ENCODE measurements around the gene PPM1F. TPM values are rescaled to one million over a fixed set of nuclear protein-coding genes. Genes with fewer than 3 reads are reported as not detected.

Gene PPM1F
- total RNA-seq, 2 experiments from 2014 or later = 18.2 to 18.8 TPM

DNA sequence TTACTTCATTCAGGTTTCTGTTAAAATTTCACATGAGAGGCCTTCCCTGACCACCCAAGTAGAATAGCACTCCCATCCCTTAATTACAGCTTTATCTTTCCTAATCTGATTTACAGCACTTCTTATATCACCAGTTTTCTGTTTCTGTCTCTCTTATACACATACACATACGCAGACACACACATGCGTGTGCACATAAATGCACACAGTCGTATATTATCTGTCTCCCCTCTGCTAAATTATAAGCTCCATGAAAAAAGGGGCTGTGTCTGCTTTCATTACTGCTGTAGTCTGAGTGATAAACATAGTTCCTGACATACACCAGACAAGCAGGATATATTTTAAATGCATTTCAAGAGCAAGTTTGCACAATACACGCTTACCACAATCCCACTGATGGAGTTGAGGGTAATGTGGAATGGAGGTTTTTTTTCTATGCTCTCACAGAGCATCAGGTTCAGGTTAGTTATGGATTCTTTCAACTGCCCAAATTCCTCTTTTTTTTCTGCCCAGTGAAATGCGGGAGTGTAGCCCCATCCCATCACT, 43.6 kb upstream of the PPM1F start:
- POLR2A ChIA-PET = no interaction called here
- TF ChIP-seq, protein P1, sequence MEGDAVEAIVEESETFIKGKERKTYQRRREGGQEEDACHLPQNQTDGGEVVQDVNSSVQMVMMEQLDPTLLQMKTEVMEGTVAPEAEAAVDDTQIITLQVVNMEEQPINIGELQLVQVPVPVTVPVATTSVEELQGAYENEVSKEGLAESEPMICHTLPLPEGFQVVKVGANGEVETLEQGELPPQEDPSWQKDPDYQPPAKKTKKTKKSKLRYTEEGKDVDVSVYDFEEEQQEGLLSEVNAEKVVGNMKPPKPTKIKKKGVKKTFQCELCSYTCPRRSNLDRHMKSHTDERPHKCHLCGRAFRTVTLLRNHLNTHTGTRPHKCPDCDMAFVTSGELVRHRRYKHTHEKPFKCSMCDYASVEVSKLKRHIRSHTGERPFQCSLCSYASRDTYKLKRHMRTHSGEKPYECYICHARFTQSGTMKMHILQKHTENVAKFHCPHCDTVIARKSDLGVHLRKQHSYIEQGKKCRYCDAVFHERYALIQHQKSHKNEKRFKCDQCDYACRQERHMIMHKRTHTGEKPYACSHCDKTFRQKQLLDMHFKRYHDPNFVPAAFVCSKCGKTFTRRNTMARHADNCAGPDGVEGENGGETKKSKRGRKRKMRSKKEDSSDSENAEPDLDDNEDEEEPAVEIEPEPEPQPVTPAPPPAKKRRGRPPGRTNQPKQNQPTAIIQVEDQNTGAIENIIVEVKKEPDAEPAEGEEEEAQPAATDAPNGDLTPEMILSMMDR (IDR thresholded peaks at IDR 0.05) = no peak
- Mint-ChIP-seq H3K27ac (no peak overlapping the region), H3K36me3 (ENCODE audit: low read depth) (no peaks in the 10 kb centered on the region), H3K27me3 (peaks cover 2% of the 10 kb centered on the region), H3K4me3 (no peak overlapping the region), H3K9me3 (no peaks in the 10 kb centered on the region), H3K4me1 (ENCODE audit: low read depth) (no peaks in the 10 kb centered on the region)
- ATAC-seq (no peak), DNase-seq (no peak)
- CTCF ChIA-PET = interaction anchor here (1.3 kb wide), 1 partner anchor 24 kb away, joined by 3 read pairs; no protein-coding TSS in a partner anchor
- intact Hi-C loops (cut with micrococcal nuclease) = no loop called here

DNA sequence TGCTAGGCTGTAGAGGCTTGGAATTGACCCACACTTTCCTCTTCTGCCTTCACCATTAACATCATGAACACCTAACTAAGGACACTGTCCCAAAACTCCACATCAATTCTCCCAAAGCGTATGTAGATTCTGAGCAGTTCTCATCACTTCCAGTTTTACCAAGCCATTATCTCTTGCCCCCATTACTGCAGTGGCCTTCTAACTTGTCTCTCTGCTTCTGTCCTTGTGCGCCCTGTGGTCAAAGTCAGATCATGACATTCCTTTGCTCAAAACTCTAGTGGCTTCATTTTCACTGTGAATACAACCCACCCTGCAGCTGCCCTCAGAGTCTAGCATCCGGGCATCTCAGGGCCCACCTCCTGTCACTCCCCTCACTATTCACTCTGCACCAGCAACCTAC, 43.0 kb upstream of the PPM1F start:
- POLR2A ChIA-PET = no interaction called here
- Mint-ChIP-seq H3K36me3 (ENCODE audit: low read depth) (no peaks in the 10 kb centered on the region), H3K27me3 (peaks cover 2% of the 10 kb centered on the region)

DNA sequence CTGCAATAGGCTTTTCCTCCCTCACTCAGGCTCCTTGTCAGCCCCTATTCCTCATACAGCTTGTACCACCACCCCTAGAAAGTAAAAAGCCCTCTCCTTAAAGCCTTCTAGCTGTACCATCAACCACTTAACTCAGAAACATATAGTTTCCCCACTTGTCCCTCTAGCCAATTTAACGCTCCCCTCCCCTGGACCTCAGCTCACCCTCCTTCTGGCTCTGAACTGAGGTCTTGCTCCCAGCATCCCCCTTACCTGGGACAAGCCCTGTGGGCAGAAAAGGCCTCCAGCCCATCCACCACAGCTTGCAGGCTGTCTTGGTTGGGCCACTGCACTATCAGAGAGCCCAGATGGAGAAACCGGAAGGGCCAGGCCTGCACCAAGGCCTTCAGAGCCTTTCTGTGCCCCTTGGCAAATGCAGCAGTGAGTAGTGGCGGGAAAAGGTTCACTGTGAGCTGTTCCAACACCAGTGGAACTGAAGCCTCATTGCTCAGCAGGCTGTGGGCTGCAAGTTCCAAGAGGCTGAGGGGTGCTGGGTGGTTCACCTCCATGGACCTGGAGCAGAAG, 42.3 kb upstream of the PPM1F start:
- Mint-ChIP-seq H3K36me3 (ENCODE audit: low read depth) (no peaks in the 10 kb centered on the region), H3K9me3 (no peaks in the 10 kb centered on the region), H3K27me3 (peaks cover 2% of the 10 kb centered on the region), H3K4me3 (no peak overlapping the region), H3K4me1 (ENCODE audit: low read depth) (no peaks in the 10 kb centered on the region), H3K27ac (no peak overlapping the region)
- POLR2A ChIA-PET = no interaction called here
- intact Hi-C loops (cut with micrococcal nuclease) = no loop called here
- CTCF ChIA-PET = no interaction called here
- DNase-seq (no peak), ATAC-seq (no peak)
- TF ChIP-seq, protein P1 (IDR thresholded peaks at IDR 0.05) = no peak

More for the DNA sequence above, 43.0 kb upstream of the PPM1F start:
- ATAC-seq (no peak), DNase-seq (no peak)
- CTCF ChIA-PET = interaction anchor here (1.3 kb wide), 1 partner anchor 23 kb away, joined by 3 read pairs; no protein-coding TSS in a partner anchor
- H3K9me3 Mint-ChIP-seq = no peaks in the 10 kb centered on the region
- intact Hi-C loops (cut with micrococcal nuclease) = no loop called here
- H3K27ac Mint-ChIP-seq = no peak overlapping the region
- TF ChIP-seq, protein P1 (IDR thresholded peaks at IDR 0.05) = no peak
- H3K4me1 Mint-ChIP-seq (ENCODE audit: low read depth) = no peaks in the 10 kb centered on the region
- H3K4me3 Mint-ChIP-seq = no peak overlapping the region

DNA sequence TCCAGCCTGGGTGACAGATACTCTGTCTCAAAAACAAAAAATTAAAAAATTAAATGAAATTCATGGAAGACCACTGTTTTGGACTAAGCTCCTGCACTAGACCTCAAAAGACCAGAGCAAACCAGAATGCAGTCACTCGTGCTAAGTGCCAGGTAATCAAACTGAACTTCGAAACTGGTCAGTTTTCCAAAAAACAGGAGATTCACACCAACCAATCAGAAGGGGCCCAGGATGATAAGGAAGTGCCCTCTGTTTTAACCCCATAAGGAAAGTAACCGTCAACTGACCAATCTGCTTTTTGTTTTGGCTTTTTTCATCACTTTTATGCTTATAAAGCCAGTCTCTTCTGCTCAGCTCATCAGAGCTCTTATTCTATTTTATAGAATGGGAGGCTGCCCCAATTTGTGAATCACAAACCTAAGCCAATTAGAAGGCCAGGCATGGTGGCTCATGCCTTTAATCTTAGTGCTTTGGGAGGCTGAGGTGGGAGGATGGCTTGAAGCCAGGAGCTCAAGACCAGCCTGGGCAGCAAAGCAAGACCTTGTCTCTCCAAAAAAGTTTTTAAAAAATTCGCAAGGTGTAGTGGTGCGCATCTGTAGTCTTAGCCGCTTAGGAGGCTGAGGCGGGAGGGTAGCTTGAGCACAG, 40.1 kb upstream of the PPM1F start:
- intact Hi-C loops (cut with micrococcal nuclease) = no loop called here
- no peak for DNase-seq
- Mint-ChIP-seq H3K9me3 (no peaks in the 10 kb centered on the region), H3K4me1 (ENCODE audit: low read depth) (no peaks in the 10 kb centered on the region), H3K4me3 (no peak overlapping the region), H3K27ac (no peak overlapping the region), H3K27me3 (peaks cover 3% of the 10 kb centered on the region), H3K36me3 (ENCODE audit: low read depth) (no peaks in the 10 kb centered on the region)
- CTCF ChIA-PET = interaction anchor here (1.4 kb wide), 1 partner anchor 11 kb away, joined by 5 read pairs; the partner anchor contains the start of gene TOP3B
- TF ChIP-seq, protein P1 (IDR thresholded peaks at IDR 0.05) = no peak
- ATAC-seq = no peak
- POLR2A ChIA-PET = no interaction called here

DNA sequence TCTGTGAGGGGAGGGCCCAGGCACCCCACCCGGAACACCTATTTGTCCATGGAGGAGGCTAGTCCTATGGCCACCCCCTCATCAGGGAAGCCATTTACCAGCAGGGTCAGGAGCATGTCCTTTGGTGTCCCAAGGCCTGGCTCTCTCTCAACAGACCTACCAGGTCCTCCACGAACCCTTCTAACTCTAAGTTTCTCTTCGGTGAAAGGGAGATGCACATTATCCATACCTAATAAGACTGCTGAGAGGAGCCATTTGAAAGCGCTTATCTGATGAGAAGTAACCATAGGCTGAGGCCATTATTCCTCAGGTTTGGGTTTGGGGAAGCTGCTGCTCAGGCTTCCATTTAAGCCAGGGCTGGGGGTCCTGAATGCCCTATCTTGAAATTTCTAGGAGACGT, 39.1 kb upstream of the PPM1F start:
- ATAC-seq (no peak), DNase-seq (no peak)
- Mint-ChIP-seq H3K27me3 (peaks cover 3% of the 10 kb centered on the region), H3K27ac (no peak overlapping the region), H3K4me1 (ENCODE audit: low read depth) (no peaks in the 10 kb centered on the region), H3K9me3 (no peaks in the 10 kb centered on the region), H3K36me3 (ENCODE audit: low read depth) (no peaks in the 10 kb centered on the region), H3K4me3 (no peak overlapping the region)
- TF ChIP-seq, protein P1 (IDR thresholded peaks at IDR 0.05) = no peak
- CTCF ChIA-PET = interaction anchor here (1.4 to 1.8 kb wide), 2 partner anchors 10 to 20 kb away, joined by 5 to 7 read pairs; partner anchors contain the start of gene TOP3B
- POLR2A ChIA-PET = no interaction called here
- intact Hi-C loops (cut with micrococcal nuclease) = no loop called here

Measured in activated CD8-positive, alpha-beta T cell treated with anti-CD3 and anti-CD28 coated beads for 36 hours (primary cell).